CD4-positive, alpha-beta T cell treated with Interferon alpha-2 for 1 hour (primary cell): ENCODE measurements around the gene CRISPLD2.
"Not testable (repeated sequence)": the region's sequence is repeated elsewhere in the genome, so short reads cannot be mapped to it uniquely, and the experiment has no call there.

Source experiments
- DNase-seq, 2 donors: peaks; one replicate each; pipeline ENCODE4 v3.0.0-alpha.2; 2020 to 2022

Gene CRISPLD2

GRCh38 chr16:84823926-84824325 lies 4.1 kb downstream of the CRISPLD2 start:
- no peak for DNase-seq

- no peak for DNase-seq
These were observed 6.2 kb downstream of the CRISPLD2 start for GRCh38 chr16:84825896-84826557.

GRCh38 chr16:84826558-84826941 lies 6.8 kb downstream of the CRISPLD2 start:
- DNase-seq: no peak

- DNase-seq: no peak
These were observed 7.4 kb downstream of the CRISPLD2 start for GRCh38 chr16:84827131-84827574.

GRCh38 chr16:84827897-84828296 lies 8.1 kb downstream of the CRISPLD2 start:
- DNase-seq: no peak

- DNase-seq: no peak
These were observed 8.5 kb downstream of the CRISPLD2 start for GRCh38 chr16:84828322-84828721.

GRCh38 chr16:84829168-84829965 lies 9.6 kb downstream of the CRISPLD2 start:
- no peak for DNase-seq

GRCh38 chr16:84830765-84831384 lies 11.1 kb downstream of the CRISPLD2 start:
- no peak for DNase-seq

- not testable (repeated sequence) for DNase-seq
These were observed 11.9 kb downstream of the CRISPLD2 start for GRCh38 chr16:84831728-84832127.

- DNase-seq: no peak
These were observed 12.8 kb downstream of the CRISPLD2 start for GRCh38 chr16:84832488-84833143.

- DNase-seq: no peak
These were observed 13.3 kb downstream of the CRISPLD2 start for GRCh38 chr16:84833144-84833500.

GRCh38 chr16:84833542-84834402 lies 14.0 kb downstream of the CRISPLD2 start:
- DNase-seq: no peak

GRCh38 chr16:84834403-84834772 lies 14.6 kb downstream of the CRISPLD2 start:
- DNase-seq: no peak

GRCh38 chr16:84836234-84836647 lies 16.5 kb downstream of the CRISPLD2 start:
- no peak for DNase-seq

GRCh38 chr16:84836967-84837366 lies 17.2 kb downstream of the CRISPLD2 start:
- DNase-seq: no peak

GRCh38 chr16:84838383-84838948 lies 18.7 kb downstream of the CRISPLD2 start:
- DNase-seq: no peak

- no peak for DNase-seq
These were observed 19.3 kb downstream of the CRISPLD2 start for GRCh38 chr16:84839054-84839453.

GRCh38 chr16:84839956-84840355 lies 20.2 kb downstream of the CRISPLD2 start:
- no peak for DNase-seq

- DNase-seq: no peak
These were observed 21.2 kb downstream of the CRISPLD2 start for GRCh38 chr16:84840687-84841627.

GRCh38 chr16:84841787-84842300 lies 22.1 kb downstream of the CRISPLD2 start:
- no peak for DNase-seq
